ENCODE data around the gene SLC29A2. TPM values are rescaled to one million over a fixed set of nuclear protein-coding genes. Genes with fewer than 3 reads are reported as not detected.
A peak's percentile ranks its signal among the peaks of the same experiment; 100 is the strongest.

SLC29A2 gene
- total RNA-seq, 2 experiments from 2014 or later: 8.3 to 8.9 TPM

- ChIA-PET CTCF (interaction anchor here (2.1 kb wide), 1 partner anchor 32 kb away, joined by 7 read pairs; no protein-coding TSS in a partner anchor), POLR2A (no interaction called here)
- peaks cover 26% of the 10 kb centered on the region for H3K36me3 Mint-ChIP-seq (ENCODE audit: low read depth)
- no peak for DNase-seq
- H3K27ac Mint-ChIP-seq: no peak overlapping the region
- H3K4me1 Mint-ChIP-seq: peaks cover 44% of the 10 kb centered on the region
- H3K27me3 Mint-ChIP-seq: peaks cover 4% of the 10 kb centered on the region
- H3K9me3 Mint-ChIP-seq: no peaks in the 10 kb centered on the region
- H3K4me3 Mint-ChIP-seq: peak overlapping the region; percentile 97
These were observed 28.4 kb downstream of the SLC29A2 start for GRCh38 chr11:66343176-66343575.

GRCh38 chr11:66341502-66342126 lies 29.9 kb downstream of the SLC29A2 start:
- H3K4me1 Mint-ChIP-seq: peaks cover 50% of the 10 kb centered on the region
- no peaks in the 10 kb centered on the region for H3K27me3 Mint-ChIP-seq
- H3K4me3 Mint-ChIP-seq: no peak overlapping the region
- ChIA-PET POLR2A (no interaction called here), CTCF (interaction anchor here (1.1 to 1.5 kb wide), 4 partner anchors 12 to 31 kb away, joined by 4 to 5 read pairs (median 4); no protein-coding TSS in a partner anchor)
- no peaks in the 10 kb centered on the region for H3K9me3 Mint-ChIP-seq
- H3K36me3 Mint-ChIP-seq (ENCODE audit: low read depth): peaks cover 29% of the 10 kb centered on the region
- no peak overlapping the region for H3K27ac Mint-ChIP-seq
- DNase-seq: no peak

GRCh38 chr11:66340596-66341501 lies 30.7 kb downstream of the SLC29A2 start:
- H3K36me3 Mint-ChIP-seq (ENCODE audit: low read depth): peaks cover 29% of the 10 kb centered on the region
- H3K27ac Mint-ChIP-seq: no peak overlapping the region
- no peak overlapping the region for H3K4me3 Mint-ChIP-seq
- no peak for DNase-seq
- H3K27me3 Mint-ChIP-seq: no peaks in the 10 kb centered on the region
- ChIA-PET CTCF (interaction anchor here (1.1 to 1.3 kb wide), 5 partner anchors 10 to 31 kb away, joined by 4 to 6 read pairs (median 5); no protein-coding TSS in a partner anchor), POLR2A (no interaction called here)
- peaks cover 51% of the 10 kb centered on the region for H3K4me1 Mint-ChIP-seq
- H3K9me3 Mint-ChIP-seq: no peaks in the 10 kb centered on the region

GRCh38 chr11:66339686-66340483 lies 31.7 kb downstream of the SLC29A2 start:
- peaks cover 28% of the 10 kb centered on the region for H3K36me3 Mint-ChIP-seq (ENCODE audit: low read depth)

GRCh38 chr11:66339162-66339675 lies 32.3 kb downstream of the SLC29A2 start:
- ChIA-PET POLR2A (no interaction called here), CTCF (interaction anchor here (0.9 kb wide), 1 partner anchor 9 kb away, joined by 3 read pairs; the partner anchor contains the start of gene B4GAT1)
- Mint-ChIP-seq H3K36me3 (ENCODE audit: low read depth) (peaks cover 26% of the 10 kb centered on the region), H3K4me3 (no peak overlapping the region), H3K4me1 (peaks cover 39% of the 10 kb centered on the region), H3K9me3 (no peaks in the 10 kb centered on the region), H3K27me3 (no peaks in the 10 kb centered on the region), H3K27ac (peak overlapping the region; percentile 58)
- DNase-seq: no peak

More at GRCh38 chr11:66339686-66340483, 31.7 kb downstream of the SLC29A2 start:
- ChIA-PET POLR2A (no interaction called here), CTCF (interaction anchor here (0.9 to 1.2 kb wide), 3 partner anchors 8 to 24 kb away, joined by 3 to 6 read pairs (median 6); partner anchors contain the start of gene B4GAT1)
- H3K27ac Mint-ChIP-seq: no peak overlapping the region
- H3K27me3 Mint-ChIP-seq: no peaks in the 10 kb centered on the region
- peaks cover 44% of the 10 kb centered on the region for H3K4me1 Mint-ChIP-seq
- H3K9me3 Mint-ChIP-seq: no peaks in the 10 kb centered on the region
- no peak for DNase-seq
- no peak overlapping the region for H3K4me3 Mint-ChIP-seq

GRCh38 chr11:66338276-66339161 lies 33.0 kb downstream of the SLC29A2 start:
- ChIA-PET CTCF (interaction anchor here (0.9 to 1.0 kb wide), 3 partner anchors 9 to 50 kb away, joined by 3 to 7 read pairs (median 3); partner anchors contain the start of gene B4GAT1), POLR2A (no interaction called here)
- Mint-ChIP-seq H3K36me3 (ENCODE audit: low read depth) (peaks cover 26% of the 10 kb centered on the region), H3K4me3 (no peak overlapping the region), H3K27ac (peak overlapping the region; percentile 58), H3K27me3 (no peaks in the 10 kb centered on the region), H3K9me3 (no peaks in the 10 kb centered on the region), H3K4me1 (peaks cover 32% of the 10 kb centered on the region)
- DNase-seq: no peak

GRCh38 chr11:66337103-66337899 lies 34.3 kb downstream of the SLC29A2 start:
- Mint-ChIP-seq H3K36me3 (ENCODE audit: low read depth) (peaks cover 23% of the 10 kb centered on the region), H3K4me1 (peaks cover 24% of the 10 kb centered on the region), H3K9me3 (no peaks in the 10 kb centered on the region), H3K27me3 (no peaks in the 10 kb centered on the region), H3K4me3 (no peak overlapping the region), H3K27ac (peak overlapping the region; percentile 50)
- DNase-seq: no peak
- ChIA-PET CTCF (interaction anchor here (0.6 to 2.5 kb wide), 6 partner anchors 13 to 137 kb away, joined by 3 to 17 read pairs (median 4); partner anchors contain the start of gene MRPL11), POLR2A (no interaction called here)

- H3K27me3 Mint-ChIP-seq: no peaks in the 10 kb centered on the region
- POLR2A ChIA-PET: no interaction called here
- H3K36me3 Mint-ChIP-seq (ENCODE audit: low read depth): peaks cover 18% of the 10 kb centered on the region
- CTCF ChIA-PET: interaction anchor here (0.6 to 2.8 kb wide), 8 partner anchors 8 to 103 kb away, joined by 3 to 17 read pairs (median 4); partner anchors contain the start of genes BRMS1, MRPL11 and YIF1A
- no peaks in the 10 kb centered on the region for H3K9me3 Mint-ChIP-seq
- H3K4me1 Mint-ChIP-seq: peaks cover 20% of the 10 kb centered on the region
- H3K4me3 Mint-ChIP-seq: peak within 1 kb of the TSS; percentile 27
- peak; percentile 49 for DNase-seq
- peak within 1 kb of the TSS; percentile 71 for H3K27ac Mint-ChIP-seq
These were observed 35.1 kb downstream of the SLC29A2 start, which contains the start of gene RIN1 for GRCh38 chr11:66336234-66337102. TSS of gene RIN1 (minus strand) at chr11:66336434. CDS start at chr11:66336402, 32 bp downstream.

- no peak for DNase-seq
- Mint-ChIP-seq H3K9me3 (no peaks in the 10 kb centered on the region), H3K4me3 (no peak overlapping the region), H3K36me3 (ENCODE audit: low read depth) (peaks cover 13% of the 10 kb centered on the region), H3K4me1 (peaks cover 19% of the 10 kb centered on the region), H3K27ac (peak overlapping the region; percentile 71), H3K27me3 (no peaks in the 10 kb centered on the region)
- ChIA-PET POLR2A (interaction anchor here (0.6 kb wide), 1 partner anchor 47 kb away, joined by 3 read pairs; the partner anchor contains the start of gene YIF1A), CTCF (interaction anchor here (0.6 to 2.8 kb wide), 8 partner anchors 9 to 103 kb away, joined by 3 to 17 read pairs (median 4); partner anchors contain the start of genes BRMS1, MRPL11 and YIF1A)
These were observed 35.9 kb downstream of the SLC29A2 start for GRCh38 chr11:66335531-66336233.

Data from activated CD4-positive, alpha-beta T cell treated with anti-CD3 and anti-CD28 coated beads, Interleukin-2, amount 10 ng/mL, durations not matched to agents 7 days and 5 days (primary cell).